A673 (cell line): Measurements from ENCODE around the gene GYS1. TPM values are rescaled to one million over a fixed set of nuclear protein-coding genes. Genes with fewer than 3 reads are reported as not detected.

Experiments used
- BruUV-seq: library from RNA; stranded (reverse); fragments of 400-500 nt; replicated peaks from 2 replicates; lab custom pipeline; 2021; lab: Mats Ljungman, UMichigan
- CTCF ChIA-PET: fragments of 300-600 bp; sonication (Branson Sonifier 250); formaldehyde crosslinking; loops from one replicate; lab custom pipeline; 2022; ENCODE audit warnings: antibody characterized with exemption; lab: Charles Lee
- POLR2A ChIA-PET: fragments of 300-600 bp; sonication (Branson Sonifier 250); formaldehyde crosslinking; loops from one replicate; lab custom pipeline; 2022; ENCODE audit warnings: antibody characterized with exemption; ENCODE audit not compliant: low non-redundant PET; lab: Charles Lee
- DNase-seq: peaks from one replicate; pipeline ENCODE4 v3.0.0-alpha.2; 2015; ENCODE audit warnings: low spot score
- H3K27ac ChIP-seq: fragments of 200-600 bp; sonication (generic); 2 replicates; pipeline ENCODE4 v1.5.1; 2016; ENCODE audit warnings: mixed run types, low read depth, mild to moderate bottlenecking, mixed read lengths, antibody characterized with exemption, low read length; ENCODE audit not compliant: poor library complexity, severe bottlenecking
- H3K27me3 ChIP-seq: fragments of 200-600 bp; sonication (generic); replicated peaks from 2 replicates; pipeline ENCODE4 v1.6.1; 2017; ENCODE audit warnings: mixed run types, low read depth, mild to moderate bottlenecking, mixed read lengths, antibody characterized with exemption, low read length; ENCODE audit not compliant: insufficient read depth, poor library complexity
- H3K36me3 ChIP-seq: fragments of 200-600 bp; sonication (generic); 2 replicates; pipeline ENCODE4 v1.6.1; 2016; ENCODE audit warnings: mixed run types, mild to moderate bottlenecking, mixed read lengths, antibody characterized with exemption, low read length; ENCODE audit not compliant: insufficient read depth, poor library complexity, severe bottlenecking
- H3K4me1 ChIP-seq: fragments of 200-600 bp; sonication (generic); 2 replicates; pipeline ENCODE4 v1.6.1; 2017; ENCODE audit warnings: mixed run types, mild to moderate bottlenecking, mixed read lengths, antibody characterized with exemption, low read length; ENCODE audit not compliant: insufficient read depth, poor library complexity, severe bottlenecking
- H3K4me3 ChIP-seq: fragments of 200-600 bp; sonication (generic); 2 replicates; pipeline ENCODE4 v1.5.1; 2016; ENCODE audit warnings: low read depth, mixed run types, mild to moderate bottlenecking, mixed read lengths, low read length; ENCODE audit not compliant: poor library complexity, severe bottlenecking
- H3K9me3 ChIP-seq: fragments of 200-600 bp; sonication (generic); 2 replicates; pipeline ENCODE4 v1.6.1; 2016; ENCODE audit warnings: mixed run types, low read depth, mild to moderate bottlenecking, mixed read lengths, antibody characterized with exemption, low read length; ENCODE audit not compliant: poor library complexity, severe bottlenecking
- EZH2 ChIP-seq: fragments of 200-600 bp; sonication (generic); IDR thresholded peaks from 2 replicates; pipeline ENCODE4 v1.6.1; 2017; ENCODE audit warnings: borderline replicate concordance, low read depth, mild to moderate bottlenecking, mixed read lengths, antibody characterized with exemption, low read length; ENCODE audit not compliant: poor library complexity, severe bottlenecking
- intact Hi-C: fragments of 100-400 bp; cut with micrococcal nuclease; formaldehyde crosslinking; loops from one replicate; pipeline ENCODE4 v1.10.0; 2022; ENCODE audit not compliant: unreplicated experiment
- total RNA-seq: library from RNA; stranded (reverse); gene quantifications from 2 replicates; pipeline ENCODE4 v1.2.3, GENCODE V29; 2021
- TF ChIP-seq, protein P1 (sequence below): fragments of 300-800, 200-600 bp; sonication (generic); conservative IDR thresholded peaks from 2 replicates; pipeline ENCODE4 v1.5.1; 2017; ENCODE audit warnings: low read depth, mild to moderate bottlenecking, antibody characterized with exemption, low read length, moderate library complexity, mixed read lengths

Gene GYS1
- total RNA-seq, 1 experiment from 2014 or later = 57.0 TPM

- BruUV-seq = no TSS peak
- CTCF ChIA-PET = no interaction called here
- Histone ChIP-seq H3K27ac (no peak overlapping the region), H3K4me3 (no peak overlapping the region), H3K9me3 (peaks cover 4% of the 10 kb centered on the region), H3K27me3 (no peaks in the 10 kb centered on the region), H3K4me1 (no peaks in the 10 kb centered on the region), H3K36me3 (no peaks in the 10 kb centered on the region)
- intact Hi-C loops = no loop called here
- TF ChIP-seq, protein P1, sequence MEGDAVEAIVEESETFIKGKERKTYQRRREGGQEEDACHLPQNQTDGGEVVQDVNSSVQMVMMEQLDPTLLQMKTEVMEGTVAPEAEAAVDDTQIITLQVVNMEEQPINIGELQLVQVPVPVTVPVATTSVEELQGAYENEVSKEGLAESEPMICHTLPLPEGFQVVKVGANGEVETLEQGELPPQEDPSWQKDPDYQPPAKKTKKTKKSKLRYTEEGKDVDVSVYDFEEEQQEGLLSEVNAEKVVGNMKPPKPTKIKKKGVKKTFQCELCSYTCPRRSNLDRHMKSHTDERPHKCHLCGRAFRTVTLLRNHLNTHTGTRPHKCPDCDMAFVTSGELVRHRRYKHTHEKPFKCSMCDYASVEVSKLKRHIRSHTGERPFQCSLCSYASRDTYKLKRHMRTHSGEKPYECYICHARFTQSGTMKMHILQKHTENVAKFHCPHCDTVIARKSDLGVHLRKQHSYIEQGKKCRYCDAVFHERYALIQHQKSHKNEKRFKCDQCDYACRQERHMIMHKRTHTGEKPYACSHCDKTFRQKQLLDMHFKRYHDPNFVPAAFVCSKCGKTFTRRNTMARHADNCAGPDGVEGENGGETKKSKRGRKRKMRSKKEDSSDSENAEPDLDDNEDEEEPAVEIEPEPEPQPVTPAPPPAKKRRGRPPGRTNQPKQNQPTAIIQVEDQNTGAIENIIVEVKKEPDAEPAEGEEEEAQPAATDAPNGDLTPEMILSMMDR = no peak
- TF ChIP-seq EZH2 = no peak
- POLR2A ChIA-PET = no interaction called here
- no peak for DNase-seq
These were observed 47.7 kb downstream of the GYS1 start for GRCh38 chr19:48945415-48945814.

DNA sequence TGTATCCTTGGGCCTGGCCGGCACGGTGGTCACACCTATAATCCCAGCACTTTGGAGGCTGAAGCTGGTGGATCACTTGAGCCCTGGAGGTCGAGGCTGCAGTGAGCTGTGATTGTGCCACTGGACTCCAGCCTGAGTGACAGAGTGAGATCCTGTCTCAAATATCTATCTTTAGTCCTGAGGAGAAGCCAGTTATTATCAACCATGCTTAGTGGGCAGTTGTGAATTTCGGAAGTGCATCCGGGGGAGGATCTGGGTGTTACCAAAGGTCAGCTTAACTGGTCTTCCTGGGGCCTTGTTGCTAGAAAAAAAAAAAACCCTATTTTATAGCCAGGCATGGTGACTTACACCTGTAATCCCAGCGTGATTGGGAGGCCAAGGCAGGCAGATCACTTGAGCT is 50.0 kb downstream of the GYS1 start:
- H3K9me3 ChIP-seq = peaks cover 4% of the 10 kb centered on the region
- intact Hi-C loops = no loop called here
- H3K27me3 ChIP-seq = no peaks in the 10 kb centered on the region
- H3K36me3 ChIP-seq = no peaks in the 10 kb centered on the region
- CTCF ChIA-PET = no interaction called here
- no peak overlapping the region for H3K4me3 ChIP-seq
- BruUV-seq = no TSS peak
- POLR2A ChIA-PET = no interaction called here
- TF ChIP-seq, protein P1 = no peak
- TF ChIP-seq EZH2 = no peak
- no peak overlapping the region for H3K27ac ChIP-seq
- H3K4me1 ChIP-seq = no peaks in the 10 kb centered on the region
- DNase-seq = no peak

- ChIA-PET POLR2A (no interaction called here), CTCF (no interaction called here)
- intact Hi-C loops = no loop called here
- H3K9me3 ChIP-seq = peaks cover 4% of the 10 kb centered on the region
- DNase-seq = no peak
- no peaks in the 10 kb centered on the region for H3K4me1 ChIP-seq
- H3K27me3 ChIP-seq = no peaks in the 10 kb centered on the region
- no peaks in the 10 kb centered on the region for H3K36me3 ChIP-seq
- no peak overlapping the region for H3K27ac ChIP-seq
- no TSS peak for BruUV-seq
- no peak overlapping the region for H3K4me3 ChIP-seq
- TF ChIP-seq EZH2 = no peak
- TF ChIP-seq, protein P1 = no peak
These were observed 52.2 kb downstream of the GYS1 start for GRCh38 chr19:48940902-48941301.
